ENCODE measurements around the gene UFD1. TPM values are rescaled to one million over a fixed set of nuclear protein-coding genes. Genes with fewer than 3 reads are reported as not detected.

UFD1 gene
- total and polyA plus RNA-seq, 9 of the 15 experiments (the other 6 are each of a cell fraction or from before 2014, with no cell fraction given), result 238 to 645 (median 363) TPM

- peak; percentile 24; the same call in 1 of the 2 replicates for TF ChIP-seq HBP1 (CRISPR knock-in tag; IDR thresholded peaks at IDR 0.05)
- TF ChIP-seq ZNF511 (CRISPR knock-in tag; IDR thresholded peaks at IDR 0.05), result no peak; the same call in 1 of the 2 replicates
- no peak for TF ChIP-seq DACH1 (IDR thresholded peaks at IDR 0.05; ENCODE audit: partially characterized antibody)
- TF ChIP-seq ZNF507 (tag; conservative IDR thresholded peaks at IDR 0.05), result no peak
- no peak for TF ChIP-seq HDAC1 (IDR thresholded peaks at IDR 0.05)
- TF ChIP-seq MTA3 (IDR thresholded peaks at IDR 0.05; ENCODE audit: borderline replicate concordance), result no peak
- 0 out of 2 replicates have a peak, but pooled peaks have one; percentile 35 for TF ChIP-seq ZNF282 (CRISPR knock-in tag; IDR thresholded peaks at IDR 0.05)
- TF ChIP-seq HSF4 (CRISPR knock-in tag; IDR thresholded peaks at IDR 0.05; ENCODE audit: borderline replicate concordance), result no peak
- TF ChIP-seq SOX6 (IDR thresholded peaks at IDR 0.05), result no peak
- TF ChIP-seq NR2F6 (CRISPR knock-in tag; IDR thresholded peaks at IDR 0.05), result no peak
- TF ChIP-seq ZNF263 (CRISPR knock-in tag; IDR thresholded peaks at IDR 0.05; ENCODE audit: borderline replicate concordance), result no peak
- TF ChIP-seq USF2 (CRISPR knock-in tag; IDR thresholded peaks at IDR 0.05), result no peak
- TF ChIP-seq SETDB1 (IDR thresholded peaks at IDR 0.05; ENCODE audit: low read length), result peak; percentile 91
- no peak for TF ChIP-seq ZBTB2 (IDR thresholded peaks at IDR 0.05)
- no peak for TF ChIP-seq HDAC6 (IDR thresholded peaks at IDR 0.05; ENCODE audit: low read depth, low read length)
- no peak for TF ChIP-seq NBN (IDR thresholded peaks at IDR 0.05; ENCODE audit: low read depth)
- no peak for TF ChIP-seq LEF1 (IDR thresholded peaks at IDR 0.05)
- 0 out of 4 replicates have a peak, but pooled peaks of 1 of the 2 experiments have one; percentile 60 for TF ChIP-seq ZNF639 (CRISPR knock-in tag; conservative IDR thresholded peaks at IDR 0.05 in 1 of 2, IDR thresholded peaks at IDR 0.05 in 1 of 2)
- TF ChIP-seq PBX2 (CRISPR knock-in tag; IDR thresholded peaks at IDR 0.05; ENCODE audit: low read depth), result no peak
- TF ChIP-seq PBX2 (tag; conservative IDR thresholded peaks at IDR 0.05; ENCODE audit: low read depth), result no peak
These were observed 15.1 kb upstream of the UFD1 start (continued) for GRCh38 chr22:19494001-19494560.
